Activated CD4-positive, alpha-beta T cell treated with anti-CD3 and anti-CD28 coated beads for 24 hours (primary cell): ENCODE results near the gene ADPRS.

Experiments
- DNase-seq, 2 donors: peaks; one replicate each; pipeline ENCODE4 v3.0.0-alpha.2; 2020; ENCODE audit warnings: low read depth in 2 of 2

Gene ADPRS, protein sequence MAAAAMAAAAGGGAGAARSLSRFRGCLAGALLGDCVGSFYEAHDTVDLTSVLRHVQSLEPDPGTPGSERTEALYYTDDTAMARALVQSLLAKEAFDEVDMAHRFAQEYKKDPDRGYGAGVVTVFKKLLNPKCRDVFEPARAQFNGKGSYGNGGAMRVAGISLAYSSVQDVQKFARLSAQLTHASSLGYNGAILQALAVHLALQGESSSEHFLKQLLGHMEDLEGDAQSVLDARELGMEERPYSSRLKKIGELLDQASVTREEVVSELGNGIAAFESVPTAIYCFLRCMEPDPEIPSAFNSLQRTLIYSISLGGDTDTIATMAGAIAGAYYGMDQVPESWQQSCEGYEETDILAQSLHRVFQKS

DNA sequence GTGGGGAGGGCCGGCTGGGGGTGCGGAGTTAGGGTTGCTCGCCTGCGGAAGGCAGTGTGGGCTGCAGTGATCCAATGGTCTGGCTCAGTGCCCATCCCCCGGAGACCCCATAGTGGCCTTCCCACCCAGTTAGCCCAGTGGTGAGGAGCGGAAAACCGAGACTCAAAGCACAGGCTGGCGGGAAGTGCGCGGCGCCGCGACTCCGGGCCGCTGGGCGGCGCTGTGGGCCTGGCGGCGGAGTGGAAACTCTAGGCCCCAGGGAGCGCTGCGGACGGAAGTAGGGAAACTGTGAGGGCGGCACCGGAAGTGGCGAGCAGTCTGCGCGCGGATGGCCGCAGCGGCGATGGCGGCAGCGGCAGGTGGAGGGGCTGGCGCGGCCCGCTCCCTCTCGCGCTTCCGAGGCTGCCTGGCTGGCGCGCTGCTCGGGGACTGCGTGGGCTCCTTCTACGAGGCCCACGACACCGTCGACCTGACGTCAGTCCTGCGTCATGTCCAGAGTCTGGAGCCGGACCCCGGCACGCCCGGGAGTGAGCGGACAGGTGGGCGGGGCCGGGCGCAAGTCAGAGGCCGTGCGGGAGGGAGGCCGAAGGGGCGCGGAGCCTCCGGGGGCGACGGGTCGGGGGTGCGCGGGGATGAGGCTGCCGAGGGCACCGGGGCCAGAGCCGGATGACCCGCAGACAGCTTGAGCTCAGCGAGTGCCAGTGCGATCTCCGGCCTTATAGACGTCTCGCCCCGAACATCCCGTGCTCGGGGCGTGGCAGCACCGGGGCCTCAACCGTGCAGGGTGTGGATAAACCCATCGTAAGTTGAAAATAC lies at the start of gene ADPRS:
Gene ADPRS (plus strand): TSS at position 316 of the 816 bp plus-strand sequence. CDS start 13 bp downstream, at position 329.
- peak; percentile 82 to 83 for DNase-seq

DNA sequence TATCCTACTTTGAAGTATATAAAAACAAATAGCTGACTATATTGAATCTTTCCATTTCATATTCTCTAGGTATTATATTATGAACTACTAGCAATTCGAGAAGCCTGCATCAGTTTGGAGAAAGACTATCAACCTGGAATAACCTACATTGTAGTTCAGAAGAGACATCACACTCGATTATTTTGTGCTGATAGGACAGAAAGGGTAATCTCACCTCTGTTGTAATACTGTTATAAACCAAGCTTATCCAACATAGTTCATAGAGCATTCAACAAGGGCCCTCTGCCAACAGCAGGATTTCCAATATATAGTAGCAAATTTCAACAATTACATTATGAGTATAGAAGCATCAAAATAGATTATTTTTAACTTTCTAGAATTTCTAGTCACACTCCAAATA lies 48.5 kb upstream of the ADPRS start:
- no peak for DNase-seq

DNA sequence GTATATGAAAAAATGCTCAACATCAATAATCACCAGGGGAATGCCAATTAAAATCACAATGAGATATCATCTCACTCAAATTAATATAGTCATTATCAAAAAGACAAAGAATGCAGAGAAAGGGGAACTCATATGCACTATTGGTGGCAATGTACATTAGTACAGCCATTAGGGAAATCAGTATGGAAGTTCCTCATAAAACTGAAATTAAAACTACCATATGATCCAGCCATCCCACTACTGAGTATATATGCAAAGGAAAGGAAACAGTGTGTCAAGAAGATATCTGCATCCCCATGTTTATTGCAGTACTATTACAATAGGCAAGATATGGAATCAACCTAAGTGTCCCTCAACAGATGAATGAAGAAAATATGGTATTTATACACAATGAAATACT lies 36.9 kb upstream of the ADPRS start:
- DNase-seq: no peak

DNA sequence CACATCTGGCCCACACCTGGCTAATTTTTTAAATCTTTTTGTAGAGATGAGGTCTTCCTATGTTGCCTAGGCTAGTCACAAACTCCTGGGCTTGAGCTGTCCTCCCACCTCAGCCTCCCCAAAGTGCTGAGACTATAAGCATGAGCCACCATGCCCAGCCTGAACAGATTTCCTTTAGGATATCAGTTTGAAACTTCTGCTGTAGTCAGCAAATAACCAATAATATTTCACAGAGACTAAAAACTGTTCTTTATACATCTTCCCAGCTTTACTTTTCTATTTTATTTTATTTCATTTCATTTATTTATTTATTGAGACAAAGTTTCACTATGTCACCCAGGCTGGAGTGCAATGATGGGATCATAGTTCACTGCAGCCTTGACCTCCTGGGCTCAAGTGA lies 34.7 kb upstream of the ADPRS start:
- no peak for DNase-seq

DNA sequence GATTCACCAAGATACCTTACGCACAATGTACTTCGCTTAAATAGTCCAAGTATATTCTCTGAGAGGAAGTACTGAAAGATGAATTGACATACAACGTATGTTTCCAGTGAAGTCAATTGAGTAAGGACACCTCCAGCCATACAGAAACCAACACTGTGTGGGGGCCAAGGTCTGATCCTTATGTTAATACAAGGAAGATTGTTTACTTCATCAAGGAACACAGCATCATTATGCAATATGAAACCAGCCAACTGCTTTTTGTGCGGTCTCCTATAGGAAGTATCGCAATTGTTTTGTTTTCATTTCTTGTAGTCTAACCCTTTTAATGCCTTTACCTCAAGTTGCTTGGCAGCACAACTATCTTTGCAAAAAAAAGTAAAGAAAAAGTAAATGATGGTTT lies 33.0 kb upstream of the ADPRS start:
- DNase-seq: no peak

DNA sequence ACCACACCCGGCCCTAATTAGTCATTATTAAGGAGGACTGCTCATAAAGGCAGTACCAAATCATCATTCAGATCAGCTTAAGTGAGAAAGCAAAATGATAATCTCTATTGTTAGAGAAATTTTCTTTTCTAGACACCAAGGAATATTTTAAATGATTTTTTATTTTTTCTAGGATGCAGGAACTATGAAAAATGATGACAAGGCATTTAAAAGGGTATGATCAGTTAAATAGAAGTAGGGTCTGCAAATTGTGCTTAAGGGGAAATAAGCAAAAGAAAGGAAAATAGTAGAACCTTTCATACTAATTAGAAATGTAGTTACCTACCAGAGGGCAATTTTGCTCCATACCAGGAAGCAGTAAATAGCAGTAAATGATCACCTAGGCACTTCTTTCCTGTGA lies 26.4 kb upstream of the ADPRS start:
- DNase-seq: no peak

DNA sequence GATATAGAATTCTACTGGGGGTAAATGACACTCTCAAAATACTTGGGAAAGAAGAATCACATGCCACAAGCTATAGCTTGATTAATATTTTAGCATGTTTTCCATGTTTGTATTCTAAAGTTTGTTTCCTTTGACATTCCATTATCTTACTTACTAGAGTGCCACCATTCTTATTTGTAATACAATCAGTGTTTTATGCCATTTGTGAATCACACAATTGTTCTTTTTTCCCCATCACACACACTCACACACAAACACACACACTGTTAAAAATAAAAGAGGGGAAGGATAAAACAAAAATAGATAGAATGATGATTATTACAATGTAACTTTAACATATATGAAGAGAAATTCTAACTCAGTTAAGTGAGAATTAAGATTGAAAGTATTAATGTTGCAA lies 20.8 kb upstream of the ADPRS start:
- DNase-seq: no peak

DNA sequence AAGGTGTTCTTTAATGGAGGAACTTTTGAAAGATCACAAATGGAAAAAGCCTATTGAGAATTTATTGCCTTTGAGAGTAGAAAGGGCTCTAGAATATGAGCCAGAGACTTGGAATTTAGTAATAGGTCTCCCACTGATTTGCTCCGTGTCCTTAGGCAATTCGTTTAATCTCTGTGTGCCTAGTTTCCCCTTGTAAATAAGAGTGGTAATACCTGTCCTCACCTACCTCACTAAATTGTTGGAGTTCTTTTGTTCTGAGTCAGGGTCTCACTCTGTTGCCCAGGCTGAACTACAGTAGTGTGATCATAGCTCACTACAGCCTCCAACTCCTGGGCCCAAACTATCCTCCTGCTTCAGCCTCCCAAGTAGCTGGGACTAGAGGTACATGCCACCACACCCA lies 19.8 kb upstream of the ADPRS start:
- DNase-seq: no peak

DNA sequence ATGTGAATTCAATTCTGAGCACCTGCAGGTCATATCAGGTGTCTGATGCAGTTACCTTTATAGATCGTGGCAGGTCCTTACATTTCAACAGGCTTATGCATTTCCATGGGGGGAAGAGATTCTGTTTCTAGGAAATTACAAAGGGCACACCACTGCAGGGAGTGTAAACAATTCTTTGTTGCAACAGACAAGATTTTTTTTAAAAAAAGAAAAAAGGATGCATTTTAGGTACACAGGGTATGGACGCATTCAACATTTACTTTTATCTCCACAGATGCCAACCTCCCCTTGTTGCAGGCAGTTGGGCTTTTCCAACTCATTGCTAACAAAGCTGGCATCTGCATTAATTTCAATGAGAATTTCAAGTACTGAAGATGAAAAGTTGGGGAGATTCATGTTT lies 18.3 kb upstream of the ADPRS start:
- no peak for DNase-seq

DNA sequence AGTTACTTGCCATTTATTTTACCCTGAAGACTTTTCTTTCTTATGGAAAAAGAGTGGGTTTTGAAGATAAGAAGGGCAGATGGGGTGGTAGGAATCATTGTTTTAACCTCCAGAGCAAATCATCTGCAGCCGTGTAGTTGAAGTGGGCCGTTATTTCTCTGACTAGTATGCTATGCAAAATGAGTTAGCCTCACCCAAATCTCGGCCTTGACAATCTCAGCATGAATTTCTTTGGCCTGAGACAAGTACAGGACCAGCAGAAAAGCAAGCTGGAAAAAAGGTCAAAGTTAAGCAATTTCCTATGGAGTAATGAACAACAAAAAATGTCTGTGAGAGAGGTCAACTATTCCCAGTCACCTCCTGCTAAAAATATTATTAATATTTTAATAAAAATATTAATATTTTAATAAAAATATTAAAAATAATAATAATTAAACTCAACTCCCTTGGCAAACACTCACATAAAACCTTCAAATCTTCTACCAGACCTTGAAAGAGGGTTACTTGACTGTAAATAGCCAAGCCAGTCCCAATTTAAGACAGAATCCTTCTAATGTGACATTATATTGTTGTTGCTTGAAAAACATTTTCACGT lies 11.6 kb upstream of the ADPRS start:
- DNase-seq: no peak

DNA sequence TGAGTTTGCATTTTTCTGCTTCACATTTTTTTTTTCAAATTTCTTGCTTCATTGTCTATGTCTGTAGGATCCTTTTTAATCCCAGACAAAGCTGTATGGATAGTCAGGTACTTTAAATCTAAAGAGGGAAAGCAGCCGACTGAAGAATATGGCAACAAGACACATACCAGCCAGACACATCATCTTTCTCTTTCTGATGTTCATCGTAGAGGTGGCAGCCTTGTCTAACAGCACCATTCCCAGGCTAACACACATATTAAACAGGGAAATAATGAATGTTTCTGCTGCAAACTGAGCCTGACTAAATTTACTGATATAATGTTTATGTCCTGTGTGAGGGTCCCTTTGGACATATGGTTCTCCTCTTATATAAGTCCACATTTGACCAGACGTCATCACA lies 8.5 kb upstream of the ADPRS start:
- no peak for DNase-seq

DNA sequence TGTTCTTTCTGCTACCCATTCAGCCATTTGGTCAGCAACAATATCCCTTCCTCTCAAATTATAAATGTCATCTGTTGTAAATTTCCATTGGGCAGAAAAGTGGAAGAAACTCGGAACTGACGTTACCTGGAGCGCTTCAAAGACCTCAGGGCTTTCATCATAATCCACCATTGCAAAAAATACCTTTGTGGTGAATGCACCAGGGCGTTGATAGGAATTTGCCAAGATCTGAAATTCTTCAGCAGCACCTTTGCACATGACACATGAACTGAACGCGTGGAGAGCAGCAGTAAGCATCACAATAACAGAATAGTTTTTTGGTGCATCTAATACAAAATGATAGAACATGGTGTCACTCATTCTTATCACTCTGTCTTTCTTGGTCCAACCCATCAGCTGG lies 7.9 kb upstream of the ADPRS start:
- DNase-seq: no peak

DNA sequence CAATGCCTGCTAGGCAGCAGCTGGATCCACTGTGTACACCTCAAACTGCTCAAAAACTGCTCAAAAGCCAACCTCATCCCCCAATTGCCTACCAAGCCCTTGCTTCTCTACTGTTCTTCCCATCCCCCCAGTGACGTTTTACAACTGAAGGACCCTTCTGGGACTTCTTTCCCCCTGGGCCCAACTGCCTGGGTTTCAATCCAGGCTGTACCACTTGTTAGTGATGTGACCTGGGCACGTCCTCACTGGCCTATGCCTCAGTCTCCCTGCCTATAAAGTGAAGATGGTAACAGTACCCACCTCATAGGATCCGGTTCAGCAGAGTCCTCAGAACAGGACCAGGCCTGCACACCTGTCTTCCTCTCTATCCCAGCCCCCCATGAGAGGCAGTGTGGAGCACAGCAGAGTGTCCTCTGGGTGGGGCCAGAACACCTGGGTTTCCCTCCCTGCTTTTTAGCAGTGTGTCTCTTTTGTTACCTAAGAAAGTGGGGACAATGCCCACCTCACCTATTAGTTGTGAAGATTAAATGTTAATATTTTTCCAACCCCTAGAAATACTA lies 6.7 kb upstream of the ADPRS start:
- DNase-seq: no peak

DNA sequence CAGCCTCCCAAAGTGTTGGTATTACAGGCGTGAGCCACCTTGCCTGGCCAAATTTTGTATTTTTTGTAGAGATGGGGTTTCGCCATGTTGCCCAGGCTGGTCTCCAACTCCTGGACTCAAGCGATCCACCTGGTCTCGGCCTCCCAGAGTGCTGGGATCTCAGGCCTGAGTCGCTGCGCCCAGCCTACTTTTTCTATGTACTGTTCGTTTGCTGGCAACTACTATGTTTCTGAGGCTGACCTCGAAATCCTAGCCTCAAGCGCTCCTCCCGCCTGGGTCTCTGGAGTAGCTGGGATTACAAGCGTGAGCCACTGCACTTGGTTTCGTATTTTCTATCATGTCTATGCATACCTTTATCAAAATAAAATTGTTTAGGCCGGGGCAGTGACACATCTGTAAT lies 5.5 kb upstream of the ADPRS start:
- no peak for DNase-seq

DNA sequence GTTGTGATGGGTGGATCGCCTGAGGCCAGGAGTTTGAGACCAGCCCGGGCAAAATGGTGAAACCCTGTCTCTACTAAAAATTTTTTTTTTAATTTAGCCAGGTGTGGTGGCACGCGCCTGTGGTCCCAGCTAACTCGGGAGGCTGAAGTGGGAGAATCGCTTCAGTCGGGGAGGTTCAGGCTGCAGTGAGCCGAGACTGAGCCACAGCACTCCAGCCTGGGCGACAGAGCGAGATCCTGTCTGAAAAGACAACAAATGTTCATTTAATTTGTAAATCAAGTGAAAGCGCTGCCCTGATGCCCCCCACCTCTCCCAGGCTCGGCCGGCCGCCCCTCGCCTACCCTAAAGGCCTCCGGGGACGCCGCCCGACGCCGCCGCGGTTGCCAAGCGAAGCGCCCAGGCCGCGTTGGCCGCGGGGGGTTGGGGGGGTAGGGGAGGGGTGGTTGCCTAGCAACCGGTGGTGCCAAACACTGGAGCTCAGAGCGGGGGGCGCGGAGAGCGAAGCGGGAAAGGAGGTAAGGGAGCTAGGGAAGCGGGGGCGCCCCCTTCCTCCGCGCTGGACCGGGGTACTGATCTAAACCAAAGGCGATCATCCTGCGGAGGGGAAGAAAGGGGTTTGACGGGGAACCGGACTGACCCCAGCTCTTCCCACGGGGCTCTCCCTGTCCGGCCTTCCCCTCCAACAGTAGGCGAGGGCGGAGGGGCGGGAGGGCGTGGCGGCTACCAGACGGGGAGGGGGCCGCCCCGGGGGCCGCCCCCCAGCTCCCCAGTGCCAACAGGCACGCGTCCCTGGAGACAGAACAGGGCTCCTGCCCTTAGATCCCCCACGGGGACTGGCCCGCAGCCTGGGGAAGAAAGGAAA lies 4.8 kb upstream of the ADPRS start, which contains the start of gene TEKT2:
Gene TEKT2 (plus strand): TSS at position 460 of the 862 bp plus-strand sequence. CDS start 828 bp downstream, outside the sequence.
- DNase-seq: no peak

DNA sequence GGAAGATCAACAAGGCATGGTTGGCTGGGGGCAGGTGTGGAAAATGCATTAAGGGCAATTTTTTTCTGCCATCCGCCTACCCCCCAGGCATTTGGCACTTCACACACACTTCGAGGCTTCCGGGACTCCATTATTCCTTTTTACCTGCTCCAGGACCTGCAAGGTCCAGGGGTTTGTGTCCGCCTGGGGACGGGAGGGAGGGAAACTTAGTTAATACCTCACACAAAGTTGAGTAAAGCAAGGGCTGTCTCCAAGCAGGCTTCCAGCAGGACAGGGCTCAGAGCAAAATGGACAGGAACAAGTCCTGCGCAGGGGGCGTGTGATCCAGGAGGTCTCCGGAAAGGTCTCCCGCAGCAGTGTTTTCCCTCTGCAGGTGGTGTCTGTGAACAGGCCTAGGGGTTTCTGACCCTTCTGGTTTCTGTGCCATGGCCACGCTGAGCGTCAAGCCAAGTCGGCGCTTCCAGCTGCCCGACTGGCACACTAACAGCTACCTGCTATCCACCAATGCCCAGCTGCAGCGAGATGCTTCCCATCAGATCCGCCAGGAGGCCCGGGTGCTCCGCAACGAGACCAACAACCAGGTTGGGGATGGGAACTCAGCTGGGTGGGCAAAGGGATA lies 4.1 kb upstream of the ADPRS start:
- DNase-seq: no peak

DNA sequence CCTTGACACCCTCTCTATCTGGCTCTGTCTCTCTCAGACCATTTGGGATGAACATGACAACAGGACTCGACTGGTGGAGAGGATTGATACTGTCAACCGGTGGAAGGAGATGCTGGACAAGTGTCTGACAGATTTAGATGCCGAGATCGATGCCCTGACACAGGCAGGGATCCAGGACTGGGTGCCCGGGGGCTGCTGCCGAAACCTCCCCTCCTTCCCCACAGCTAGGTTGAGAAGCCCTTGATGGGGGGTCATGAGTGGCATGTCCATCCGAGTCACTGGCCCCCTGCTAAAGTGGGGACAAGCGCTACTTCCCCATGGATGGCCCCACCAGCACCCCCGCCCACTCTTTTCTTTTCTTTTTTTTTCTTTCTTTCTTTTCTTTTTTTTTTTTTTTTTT lies 3.6 kb upstream of the ADPRS start:
- no peak for DNase-seq

DNA sequence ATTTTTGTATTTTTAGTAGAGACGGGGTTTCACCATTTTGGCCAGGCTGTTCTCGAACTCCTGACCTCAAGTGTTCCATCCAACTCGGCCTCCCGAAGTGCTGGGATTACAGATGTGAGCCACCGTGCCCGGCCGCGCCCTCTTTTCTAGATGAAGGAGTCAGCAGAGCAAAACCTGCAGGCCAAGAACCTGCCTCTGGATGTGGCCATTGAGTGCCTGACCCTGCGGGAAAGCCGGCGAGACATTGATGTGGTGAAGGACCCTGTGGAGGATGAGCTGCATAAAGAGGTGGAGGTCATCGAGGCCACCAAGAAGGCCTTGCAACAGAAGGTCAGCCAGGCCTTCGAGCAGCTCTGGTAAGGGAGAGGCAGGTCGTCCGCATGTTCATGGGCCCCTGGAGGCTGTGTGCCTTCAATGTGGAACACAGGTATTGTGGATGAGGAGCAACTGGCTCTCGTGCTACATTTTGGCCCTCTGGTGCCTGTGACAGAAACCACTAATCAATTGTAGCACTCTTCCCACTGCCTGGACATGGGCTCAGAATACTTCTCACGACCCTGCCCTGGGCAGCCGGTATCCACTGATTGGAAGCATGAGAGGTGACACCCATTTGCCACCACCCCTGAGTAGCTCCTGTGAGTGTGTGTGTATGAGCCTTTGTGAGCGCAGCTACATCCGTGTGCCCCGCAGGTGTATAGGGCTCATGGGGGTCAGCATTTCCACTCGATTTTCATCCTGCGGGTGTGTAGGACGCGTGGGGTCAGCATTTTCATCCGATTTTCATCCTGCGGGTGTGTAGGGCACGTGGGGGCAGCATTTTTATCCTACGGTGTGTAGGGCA lies 2.8 kb upstream of the ADPRS start:
- no peak for DNase-seq

DNA sequence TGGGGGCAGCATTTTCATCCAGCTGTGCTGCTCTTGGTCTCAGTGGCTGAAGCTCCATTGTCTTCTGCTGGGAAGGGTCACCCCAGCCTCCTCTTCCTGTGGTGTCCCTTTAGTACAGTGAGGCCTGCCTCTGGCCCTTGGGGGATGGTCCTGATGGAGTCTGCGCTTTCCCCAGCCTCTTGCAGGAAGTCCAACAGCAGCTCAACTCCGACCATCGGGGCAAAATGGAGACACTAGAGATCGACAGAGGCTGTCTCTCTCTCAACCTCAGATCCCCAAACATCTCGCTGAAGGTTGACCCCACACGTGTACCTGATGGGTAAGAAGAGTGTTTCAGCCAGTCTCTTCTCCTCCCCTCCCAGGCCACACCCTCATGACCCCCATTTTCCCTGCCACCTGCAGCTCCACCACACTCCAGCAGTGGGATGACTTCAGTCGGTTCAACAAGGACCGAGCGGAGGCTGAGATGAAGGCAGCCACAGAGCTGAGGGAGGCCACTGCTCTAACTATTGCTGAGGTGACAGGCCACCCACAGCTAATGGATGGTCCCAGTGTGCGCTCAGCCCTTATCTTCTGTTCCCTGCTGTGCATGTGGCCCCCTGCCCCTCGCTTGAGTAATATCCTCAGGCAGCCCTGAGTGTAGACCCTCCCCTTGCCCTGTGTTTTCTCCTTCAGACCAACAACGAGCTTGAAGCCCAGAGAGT lies 2.0 kb upstream of the ADPRS start:
- no peak for DNase-seq
